ENCODE measurements around the gene CCBE1. TPM values are rescaled to one million over a fixed set of nuclear protein-coding genes. Genes with fewer than 3 reads are reported as not detected.
A peak's percentile ranks its signal among the peaks of the same experiment; 100 is the strongest.
"Not testable (repeated sequence)": the region's sequence is repeated elsewhere in the genome, so short reads cannot be mapped to it uniquely, and the experiment has no call there.

CCBE1 gene
- total and polyA plus RNA-seq, 12 donors = 0.24 to 10.3 (median 1.3) TPM

DNA sequence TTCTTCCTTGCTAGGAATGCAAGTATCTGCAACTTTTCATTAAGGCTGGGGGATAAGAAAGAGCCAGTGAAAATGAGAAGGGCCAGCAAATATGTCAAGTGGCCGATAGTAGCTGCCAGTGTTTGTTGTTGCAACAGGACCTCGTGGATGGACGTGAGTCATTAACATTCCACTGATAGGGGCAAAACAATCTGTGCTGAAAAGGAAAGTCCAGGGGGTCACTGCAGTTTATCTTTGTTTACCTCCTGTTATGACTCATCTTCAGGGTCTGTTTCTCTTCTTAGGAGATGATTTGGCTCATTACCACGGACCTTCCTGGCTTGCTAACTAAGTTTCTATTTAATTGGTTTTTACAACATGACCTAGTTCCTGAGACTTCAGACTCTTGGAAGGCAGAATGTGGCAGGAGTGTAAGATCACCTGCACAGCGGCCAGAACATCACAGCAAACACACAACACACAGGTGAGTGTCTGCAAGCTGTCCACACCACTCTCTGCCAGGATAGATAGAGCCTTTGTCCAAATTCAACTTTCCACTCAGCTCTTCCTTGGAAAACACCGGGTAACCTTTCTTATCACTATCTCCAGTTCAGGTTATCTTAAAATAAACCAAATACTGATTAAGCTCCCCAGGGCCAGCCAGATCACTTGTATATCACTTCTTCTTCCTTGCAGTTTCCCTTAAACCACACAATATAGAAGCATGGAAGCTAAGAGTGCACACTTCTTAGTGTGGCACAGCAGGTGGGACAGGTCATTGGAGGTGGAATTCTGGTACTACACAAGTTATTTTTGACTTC, 180.7 kb downstream of the CCBE1 start:
- DNase-seq (peak in 1 of 2 donors; percentile 70), ATAC-seq (peak; percentile 64 to 91 (median 88))
- no peak for TF ChIP-seq CTCF (IDR thresholded peaks at IDR 0.05)
- H3K4me3 ChIP-seq = no peak overlapping the region
- intact Hi-C loops (cut with DNase I) = loop anchor here in 3 of 10 donors (2.0 to 5.0 kb wide), 3 partner anchors 46 to 49 kb away; no protein-coding TSS in a partner anchor
- H3K27me3 ChIP-seq = no peaks in the 10 kb centered on the region
- H3K9me3 ChIP-seq = peaks cover 0 to 11% (median 0%) of the 10 kb centered on the region in 11 donors
- peaks cover 9 to 49% (median 34%) of the 10 kb centered on the region in 9 donors for H3K4me1 ChIP-seq
- peak overlapping the region in 8 of 10 donors; percentile 18 to 81 (median 70) for H3K27ac ChIP-seq
- no peaks in the 10 kb centered on the region for H3K36me3 ChIP-seq
- WGBS, 2 donors = 0 to 2% methylated on average over 6 of the region's 6 CpGs

GRCh38 chr18:59515956-59516355, 181.3 kb downstream of the CCBE1 start:
- not testable (repeated sequence) for H3K27me3 ChIP-seq, DNase-seq, H3K4me3 ChIP-seq, H3K36me3 ChIP-seq
- 75% methylated on average over 6 of the region's 6 CpGs for WGBS, 2 donors
- peak in 3 of 8 donors; percentile 0 to 5 (median 2) for ATAC-seq
- intact Hi-C loops (cut with DNase I) = loop anchor here in 3 of 10 donors (2.0 to 5.0 kb wide), 3 partner anchors 45 to 49 kb away; no protein-coding TSS in a partner anchor
- Histone ChIP-seq H3K27ac (peak overlapping the region in 9 of 10 donors; percentile 18 to 81 (median 67)), H3K4me1 (peaks cover 9 to 49% (median 34%) of the 10 kb centered on the region in 9 donors), H3K9me3 (peaks cover 0 to 11% (median 0%) of the 10 kb centered on the region in 11 donors)

DNA sequence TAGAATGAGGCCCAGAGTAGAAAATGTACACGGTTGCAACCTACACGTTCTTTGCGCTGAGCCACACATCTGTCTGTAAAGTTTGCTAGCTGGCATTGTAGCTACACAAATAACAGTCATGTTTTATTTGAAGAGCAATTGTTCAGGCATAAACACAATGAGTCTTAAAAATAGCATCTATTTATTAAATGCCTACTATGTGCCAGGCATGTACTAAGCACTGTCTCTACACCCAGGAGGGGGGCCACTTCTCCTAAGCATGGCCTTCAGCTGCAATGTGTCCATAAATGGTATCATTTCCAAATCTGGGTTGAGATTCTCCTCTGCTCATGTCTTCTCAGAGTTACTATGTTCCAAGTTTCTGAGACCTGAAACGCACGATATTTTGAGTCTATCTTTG, 182.1 kb downstream of the CCBE1 start:
- ATAC-seq (no peak), DNase-seq (no peak)
- Histone ChIP-seq H3K36me3 (no peaks in the 10 kb centered on the region), H3K9me3 (peaks cover 0 to 8% (median 0%) of the 10 kb centered on the region in 11 donors), H3K27ac (peak overlapping the region in 9 of 10 donors; percentile 6 to 81 (median 67)), H3K4me1 (peaks cover 9 to 49% (median 34%) of the 10 kb centered on the region in 9 donors), H3K27me3 (no peaks in the 10 kb centered on the region), H3K4me3 (no peak overlapping the region)
- no peak for TF ChIP-seq CTCF (IDR thresholded peaks at IDR 0.05)
- WGBS, 2 donors = 66 to 80% methylated on average over 5 of the region's 5 CpGs
- intact Hi-C loops (cut with DNase I) = loop anchor here in 1 of 10 donors (5.0 kb wide), 1 partner anchor 48 kb away; no protein-coding TSS in a partner anchor

- Histone ChIP-seq H3K27me3 (no peaks in the 10 kb centered on the region), H3K4me1 (peaks cover 9 to 59% (median 34%) of the 10 kb centered on the region in 9 donors), H3K27ac (peak overlapping the region in 8 of 10 donors; percentile 55 to 81 (median 68)), H3K4me3 (no peak overlapping the region), H3K9me3 (no peaks in the 10 kb centered on the region), H3K36me3 (no peaks in the 10 kb centered on the region)
- intact Hi-C loops (cut with DNase I) = loop anchor here in 1 of 10 donors (1.0 kb wide), 1 partner anchor 44 kb away; no protein-coding TSS in a partner anchor
- WGBS, 2 donors = 10 to 16% methylated on average over 13 of the region's 13 CpGs
- DNase-seq (peak; percentile 69 to 80), ATAC-seq (peak; percentile 80 to 90 (median 84))
- no peak for TF ChIP-seq CTCF (IDR thresholded peaks at IDR 0.05)
Measured at GRCh38 chr18:59514203-59514602, 183.0 kb downstream of the CCBE1 start.
